ENCODE data around the gene ARID5B.

The ARID5B gene

GRCh38 chr10:61870526-61870895, 31.0 kb upstream of the ARID5B start:
- H3K4me3 ChIP-seq (ENCODE audit: low read depth, low read length), result no peak overlapping the region
- no peak for TF ChIP-seq CTCF (IDR thresholded peaks at IDR 0.05; ENCODE audit: borderline replicate concordance, insufficient read depth, low read depth, low read length)

- H3K4me3 ChIP-seq (ENCODE audit: low read depth, low read length), result no peak overlapping the region
- TF ChIP-seq CTCF (IDR thresholded peaks at IDR 0.05; ENCODE audit: borderline replicate concordance, insufficient read depth, low read depth, low read length), result no peak
Observed at GRCh38 chr10:61871487-61871886, 30.0 kb upstream of the ARID5B start.

GRCh38 chr10:61877887-61878739, 23.4 kb upstream of the ARID5B start:
- H3K4me3 ChIP-seq (ENCODE audit: low read depth, low read length), result no peak overlapping the region
- TF ChIP-seq CTCF (IDR thresholded peaks at IDR 0.05; ENCODE audit: borderline replicate concordance, insufficient read depth, low read depth, low read length), result no peak

- TF ChIP-seq CTCF (IDR thresholded peaks at IDR 0.05; ENCODE audit: borderline replicate concordance, insufficient read depth, low read depth, low read length), result no peak
- no peak overlapping the region for H3K4me3 ChIP-seq (ENCODE audit: low read depth, low read length)
Observed at GRCh38 chr10:61878740-61879068, 22.8 kb upstream of the ARID5B start.

GRCh38 chr10:61882621-61883370, 18.7 kb upstream of the ARID5B start:
- no peak overlapping the region for H3K4me3 ChIP-seq (ENCODE audit: low read depth, low read length)
- no peak for TF ChIP-seq CTCF (IDR thresholded peaks at IDR 0.05; ENCODE audit: borderline replicate concordance, insufficient read depth, low read depth, low read length)

GRCh38 chr10:61883371-61884025, 18.0 kb upstream of the ARID5B start:
- no peak overlapping the region for H3K4me3 ChIP-seq (ENCODE audit: low read depth, low read length)
- no peak for TF ChIP-seq CTCF (IDR thresholded peaks at IDR 0.05; ENCODE audit: borderline replicate concordance, insufficient read depth, low read depth, low read length)

Measured in GM12875 (cell line).